Stimulated activated memory B cell treated with anti-CD40 and anti-IgM and Interleukin-4, amounts not matched to agents 10 μg/mL and 1 μg/mL and 100 μg/mL, for 72 hours (primary cell): ENCODE data around the gene SUSD3.
"Not testable (repeated sequence)": the region's sequence is repeated elsewhere in the genome, so short reads cannot be mapped to it uniquely, and the experiment has no call there.

Experiments used
- ATAC-seq: fragments of 150-1000 bp; cut with Tn5 transposase; 2 replicates; pipeline ENCODE4 v1.10.0; 2021
- H3K27ac Mint-ChIP-seq: one replicate; pipeline ENCODE4 v1.8.0; 2022; ENCODE audit warnings: mild to moderate bottlenecking, mixed read lengths
- H3K27me3 Mint-ChIP-seq: one replicate; pipeline ENCODE4 v1.8.0; 2022; ENCODE audit warnings: mixed read lengths
- H3K36me3 Mint-ChIP-seq: one replicate; pipeline ENCODE4 v1.8.0; 2022; ENCODE audit warnings: mixed read lengths
- H3K4me1 Mint-ChIP-seq: one replicate; pipeline ENCODE4 v1.8.0; 2022; ENCODE audit warnings: mixed read lengths
- H3K4me3 Mint-ChIP-seq: one replicate; pipeline ENCODE4 v1.8.0; 2022; ENCODE audit warnings: mild to moderate bottlenecking, moderate library complexity, mixed read lengths
- H3K9me3 Mint-ChIP-seq: one replicate; pipeline ENCODE4 v1.8.0; 2022; ENCODE audit warnings: mixed read lengths

The SUSD3 gene

DNA sequence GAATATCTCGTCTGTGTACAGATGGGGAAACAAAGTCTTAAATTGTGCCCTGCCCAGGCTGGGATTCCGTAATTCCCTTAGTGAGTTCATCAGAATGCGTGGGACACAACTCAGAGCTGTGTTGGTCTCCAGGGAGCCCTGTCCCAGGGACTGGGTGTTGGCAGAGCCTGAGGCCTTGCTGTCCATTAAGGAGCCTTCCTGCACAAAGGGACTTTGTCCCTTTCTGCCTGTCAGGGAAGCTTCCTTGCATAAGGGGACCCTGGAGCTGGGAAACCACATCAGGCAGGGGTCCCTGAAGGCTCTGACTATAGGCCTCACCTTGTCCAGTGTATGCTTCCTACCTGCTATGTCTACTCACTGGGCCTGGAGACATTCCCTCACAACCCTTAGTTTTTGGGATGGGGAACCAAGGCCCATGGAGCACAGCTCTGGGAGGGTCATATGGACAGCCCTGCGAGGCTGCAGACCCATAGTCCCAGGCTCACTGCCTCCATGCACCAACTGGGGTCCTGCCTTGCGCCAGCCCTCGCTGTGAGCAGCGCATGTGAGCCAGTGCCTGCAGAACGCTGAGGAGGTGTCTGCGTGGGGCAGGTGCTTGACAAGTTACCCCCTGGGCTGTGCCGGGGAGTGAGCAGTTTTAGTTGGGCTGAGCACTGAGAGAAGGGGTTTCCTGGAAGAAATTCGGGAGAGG, 39.2 kb downstream of the SUSD3 start:
- H3K4me1 Mint-ChIP-seq = peaks cover 45% of the 10 kb centered on the region

DNA sequence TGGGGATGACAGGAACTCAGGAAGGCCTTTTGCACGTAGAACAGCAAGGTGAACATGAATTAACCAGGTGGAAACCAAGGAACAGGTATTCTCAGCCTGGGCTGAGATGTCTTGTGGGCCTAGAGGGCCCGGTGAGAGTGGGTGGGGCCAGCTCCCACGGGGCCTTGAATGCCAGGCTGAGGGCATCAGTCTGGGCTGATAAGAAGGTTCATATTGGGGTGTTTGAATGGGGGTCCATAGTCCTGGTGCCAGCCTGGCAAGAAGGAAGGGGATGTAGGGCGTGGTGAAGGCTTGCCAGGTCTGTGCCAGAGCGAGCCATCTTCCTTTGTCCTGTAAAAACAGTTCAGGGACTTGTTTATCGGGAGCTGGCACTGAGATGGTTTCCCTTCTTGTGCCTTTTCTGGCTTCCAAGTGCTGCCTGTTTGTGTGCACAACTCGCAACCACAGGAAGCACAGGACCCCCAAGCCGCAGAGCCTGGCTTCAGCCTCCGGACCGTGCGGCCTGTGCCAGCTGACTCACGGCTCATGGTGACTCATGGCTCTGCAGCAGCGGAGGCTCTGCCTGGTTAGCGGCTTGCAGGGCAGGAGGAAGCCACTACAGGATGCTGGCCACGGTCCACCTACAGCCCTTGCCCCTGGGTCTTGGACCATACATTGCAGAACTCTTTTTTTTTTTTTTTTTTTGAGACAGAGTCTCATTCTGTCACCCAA, 39.9 kb downstream of the SUSD3 start:
- Mint-ChIP-seq H3K4me1 (peaks cover 37% of the 10 kb centered on the region), H3K4me3 (peak overlapping the region; percentile 89), H3K36me3 (peaks cover 8% of the 10 kb centered on the region), H3K9me3 (no peaks in the 10 kb centered on the region), H3K27me3 (no peaks in the 10 kb centered on the region), H3K27ac (peak overlapping the region; percentile 88)
- ATAC-seq = no peak

More for the DNA sequence above, 39.2 kb downstream of the SUSD3 start:
- Mint-ChIP-seq H3K27me3 (no peaks in the 10 kb centered on the region), H3K9me3 (no peaks in the 10 kb centered on the region), H3K4me3 (peak overlapping the region; percentile 89), H3K36me3 (peaks cover 7% of the 10 kb centered on the region), H3K27ac (peak overlapping the region; percentile 88)
- ATAC-seq = no peak

- Mint-ChIP-seq H3K9me3 (peaks cover under 1% of the 10 kb centered on the region), H3K36me3 (peaks cover 21% of the 10 kb centered on the region), H3K27ac (no peak overlapping the region), H3K27me3 (no peaks in the 10 kb centered on the region), H3K4me3 (no peak overlapping the region), H3K4me1 (peaks cover 24% of the 10 kb centered on the region)
- ATAC-seq = no peak
These were observed 41.2 kb downstream of the SUSD3 start for GRCh38 chr9:93099551-93100275.

- Mint-ChIP-seq H3K36me3 (peaks cover 25% of the 10 kb centered on the region), H3K27ac (no peak overlapping the region), H3K9me3 (peaks cover 6% of the 10 kb centered on the region), H3K4me3 (no peak overlapping the region), H3K27me3 (no peaks in the 10 kb centered on the region), H3K4me1 (peaks cover 20% of the 10 kb centered on the region)
- no peak for ATAC-seq
These were observed 41.8 kb downstream of the SUSD3 start for GRCh38 chr9:93100276-93100636.

DNA sequence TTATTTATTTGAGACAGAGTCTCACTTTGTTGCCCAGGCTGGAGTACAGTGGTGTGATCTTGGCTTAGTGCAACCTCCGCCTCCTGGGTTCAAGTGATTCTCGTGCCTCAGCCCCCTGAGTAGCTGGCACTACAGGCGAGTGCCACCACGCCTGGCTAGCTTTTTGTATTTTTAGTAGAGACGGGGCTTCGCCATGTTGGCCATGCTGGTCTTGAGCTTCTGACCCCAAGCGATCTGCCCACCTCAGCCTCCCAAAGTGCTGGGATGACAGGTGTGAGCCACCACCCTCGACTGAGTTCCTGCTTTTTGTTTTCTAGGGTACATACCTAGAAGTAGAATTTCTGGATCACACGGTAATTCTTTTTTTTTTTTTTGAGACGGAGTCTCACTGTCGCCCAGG, 42.6 kb downstream of the SUSD3 start:
- peaks cover 25% of the 10 kb centered on the region for H3K36me3 Mint-ChIP-seq
- not testable (repeated sequence) for H3K27me3 Mint-ChIP-seq, H3K4me3 Mint-ChIP-seq, ATAC-seq, H3K9me3 Mint-ChIP-seq, H3K27ac Mint-ChIP-seq
- H3K4me1 Mint-ChIP-seq = peaks cover 28% of the 10 kb centered on the region

- ATAC-seq = no peak
- Mint-ChIP-seq H3K27me3 (no peaks in the 10 kb centered on the region), H3K4me3 (no peak overlapping the region), H3K27ac (no peak overlapping the region), H3K36me3 (peaks cover 32% of the 10 kb centered on the region), H3K9me3 (peaks cover 6% of the 10 kb centered on the region), H3K4me1 (peaks cover 44% of the 10 kb centered on the region)
These were observed 47.1 kb downstream of the SUSD3 start for GRCh38 chr9:93105620-93106019.

DNA sequence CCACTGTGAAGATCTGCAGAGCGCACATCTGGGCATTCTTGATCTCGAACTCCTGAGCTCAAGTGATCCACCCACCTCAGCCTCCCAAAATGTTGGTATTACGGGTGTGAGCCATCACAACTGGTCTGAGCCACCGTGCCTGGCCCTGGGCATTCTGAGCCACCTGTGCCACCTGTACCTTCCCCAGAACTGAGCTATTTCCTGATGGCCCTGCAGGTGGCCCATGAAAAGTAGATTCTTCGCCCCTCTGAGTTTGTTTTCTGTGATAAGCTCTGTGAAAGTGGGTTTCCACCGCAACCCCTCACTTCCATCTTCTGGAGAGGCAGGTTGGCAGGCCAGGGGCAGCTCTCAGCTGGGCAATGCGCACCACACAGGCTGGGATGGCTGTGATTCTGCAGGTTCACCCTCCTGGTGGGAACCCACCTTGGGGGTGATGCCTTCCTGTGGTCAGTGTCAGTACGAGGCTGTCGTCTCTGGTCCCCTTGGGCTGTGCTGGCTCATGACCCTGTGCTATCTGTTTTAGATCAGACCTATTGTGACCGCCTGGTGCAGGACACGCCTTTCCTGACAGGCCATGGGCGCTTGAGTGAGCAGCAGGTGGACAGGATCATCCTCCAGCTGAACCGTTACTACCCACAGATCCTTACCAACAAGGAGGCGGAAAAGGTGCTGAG, 48.8 kb downstream of the SUSD3 start:
- H3K9me3 Mint-ChIP-seq = peaks cover 6% of the 10 kb centered on the region
- peak overlapping the region; percentile 71 for H3K27ac Mint-ChIP-seq
- peaks cover 39% of the 10 kb centered on the region for H3K36me3 Mint-ChIP-seq
- no peak overlapping the region for H3K4me3 Mint-ChIP-seq
- H3K4me1 Mint-ChIP-seq = peaks cover 59% of the 10 kb centered on the region
- H3K27me3 Mint-ChIP-seq = no peaks in the 10 kb centered on the region
- ATAC-seq = no peak

DNA sequence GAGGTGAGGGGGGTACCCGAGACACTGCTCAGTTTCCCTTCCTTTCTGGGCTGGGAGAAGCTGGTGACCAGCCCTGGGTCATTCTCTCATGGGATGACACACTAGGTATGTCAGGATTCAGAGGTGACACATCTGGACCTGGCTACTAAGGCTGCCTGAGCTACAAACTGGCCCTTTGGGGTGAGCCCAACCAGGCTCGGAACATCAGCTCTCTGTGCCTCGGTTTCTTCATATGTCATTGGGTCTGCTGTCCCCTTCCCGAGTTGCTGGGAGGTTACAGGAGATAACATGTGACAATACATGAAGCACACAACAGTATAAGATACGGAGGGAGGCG, 49.3 kb downstream of the SUSD3 start:
- H3K4me1 Mint-ChIP-seq = peaks cover 61% of the 10 kb centered on the region
- peaks cover 44% of the 10 kb centered on the region for H3K36me3 Mint-ChIP-seq
- H3K27ac Mint-ChIP-seq = peak overlapping the region; percentile 71
- no peak for ATAC-seq
- H3K4me3 Mint-ChIP-seq = no peak overlapping the region
- no peaks in the 10 kb centered on the region for H3K27me3 Mint-ChIP-seq
- peaks cover 6% of the 10 kb centered on the region for H3K9me3 Mint-ChIP-seq

DNA sequence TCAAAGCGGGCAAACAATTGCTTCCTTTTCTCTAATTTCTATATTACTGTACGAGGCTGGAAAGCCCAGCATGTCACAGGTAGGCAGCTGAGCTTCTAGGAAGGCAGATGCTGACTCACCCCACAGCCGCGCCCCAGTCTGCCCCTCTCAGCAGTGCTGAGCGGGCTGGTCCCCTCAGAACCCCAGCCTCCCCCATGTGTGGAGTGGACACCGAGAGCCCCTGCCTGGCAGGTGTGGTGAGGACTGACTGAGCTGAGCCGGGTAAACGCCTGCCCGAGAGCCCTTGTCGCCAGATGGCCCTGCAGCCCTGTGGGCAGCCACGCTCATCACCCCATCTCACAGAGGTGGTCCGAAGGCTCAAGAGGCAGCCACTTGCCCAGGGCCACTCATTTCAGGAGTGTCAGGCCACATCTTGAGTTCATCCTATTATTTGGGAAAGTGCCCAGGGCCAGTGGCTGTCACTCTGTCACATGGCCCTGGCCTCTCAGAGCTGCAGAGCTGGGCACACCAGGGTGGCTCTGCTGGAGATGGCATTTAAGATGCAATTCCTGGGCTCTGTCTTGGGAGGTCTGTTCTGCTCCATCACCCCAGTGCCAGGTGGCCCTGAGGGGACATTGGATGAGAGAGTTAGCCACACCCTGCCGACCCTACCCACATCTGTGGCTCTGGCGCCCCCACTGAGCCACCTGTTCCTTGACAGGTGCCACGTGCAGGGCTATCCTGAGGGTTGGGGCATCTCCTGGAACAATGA, 50.0 kb downstream of the SUSD3 start:
- peaks cover 6% of the 10 kb centered on the region for H3K9me3 Mint-ChIP-seq
- H3K4me3 Mint-ChIP-seq = no peak overlapping the region
- H3K27ac Mint-ChIP-seq = peak overlapping the region; percentile 71
- ATAC-seq = peak; percentile 82
- H3K36me3 Mint-ChIP-seq = peaks cover 49% of the 10 kb centered on the region
- H3K4me1 Mint-ChIP-seq = peaks cover 61% of the 10 kb centered on the region
- H3K27me3 Mint-ChIP-seq = no peaks in the 10 kb centered on the region

DNA sequence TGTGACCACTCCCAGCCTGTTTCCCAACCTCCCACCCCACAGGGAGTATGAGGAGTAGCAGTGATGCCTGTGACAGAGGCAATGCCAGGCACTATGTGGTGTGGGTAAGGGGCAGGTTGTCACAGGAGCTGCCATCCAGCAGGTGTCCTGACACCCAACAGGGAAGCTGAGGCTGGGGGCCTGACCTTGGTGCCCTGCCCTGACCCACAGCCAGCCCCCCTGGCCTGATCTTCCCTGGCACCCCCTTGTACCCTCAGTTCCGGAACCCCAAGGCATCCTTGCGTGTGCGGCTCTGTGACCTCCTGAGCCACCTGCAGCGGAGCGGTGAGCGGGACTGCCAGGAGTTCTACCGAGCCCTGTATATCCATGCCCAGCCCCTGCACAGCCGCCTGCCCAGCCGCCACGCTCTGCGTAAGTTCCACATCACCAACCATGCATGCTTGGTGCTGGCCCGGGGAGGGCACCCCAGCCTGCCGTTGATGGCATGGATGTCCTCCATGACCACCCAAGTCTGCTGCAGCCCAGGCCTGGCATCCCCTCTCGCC, 51.9 kb downstream of the SUSD3 start:
- no peak for ATAC-seq
- no peaks in the 10 kb centered on the region for H3K9me3 Mint-ChIP-seq
- H3K27me3 Mint-ChIP-seq = no peaks in the 10 kb centered on the region
- peaks cover 33% of the 10 kb centered on the region for H3K36me3 Mint-ChIP-seq
- H3K4me3 Mint-ChIP-seq = no peak overlapping the region
- peaks cover 72% of the 10 kb centered on the region for H3K4me1 Mint-ChIP-seq
- H3K27ac Mint-ChIP-seq = peak overlapping the region; percentile 64

GRCh38 chr9:93111001-93111370, 52.5 kb downstream of the SUSD3 start:
- no peak for ATAC-seq
- peaks cover 33% of the 10 kb centered on the region for H3K36me3 Mint-ChIP-seq
- H3K27ac Mint-ChIP-seq = peak overlapping the region; percentile 64

GRCh38 chr9:93111371-93112115, 53.0 kb downstream of the SUSD3 start:
- Mint-ChIP-seq H3K4me1 (peaks cover 63% of the 10 kb centered on the region), H3K36me3 (peaks cover 33% of the 10 kb centered on the region), H3K4me3 (no peak overlapping the region), H3K27ac (peak overlapping the region; percentile 64), H3K9me3 (no peaks in the 10 kb centered on the region), H3K27me3 (no peaks in the 10 kb centered on the region)
- ATAC-seq = peak; percentile 66

More at GRCh38 chr9:93111001-93111370, 52.5 kb downstream of the SUSD3 start:
- Mint-ChIP-seq H3K4me1 (peaks cover 66% of the 10 kb centered on the region), H3K4me3 (no peak overlapping the region), H3K27me3 (no peaks in the 10 kb centered on the region), H3K9me3 (no peaks in the 10 kb centered on the region)

DNA sequence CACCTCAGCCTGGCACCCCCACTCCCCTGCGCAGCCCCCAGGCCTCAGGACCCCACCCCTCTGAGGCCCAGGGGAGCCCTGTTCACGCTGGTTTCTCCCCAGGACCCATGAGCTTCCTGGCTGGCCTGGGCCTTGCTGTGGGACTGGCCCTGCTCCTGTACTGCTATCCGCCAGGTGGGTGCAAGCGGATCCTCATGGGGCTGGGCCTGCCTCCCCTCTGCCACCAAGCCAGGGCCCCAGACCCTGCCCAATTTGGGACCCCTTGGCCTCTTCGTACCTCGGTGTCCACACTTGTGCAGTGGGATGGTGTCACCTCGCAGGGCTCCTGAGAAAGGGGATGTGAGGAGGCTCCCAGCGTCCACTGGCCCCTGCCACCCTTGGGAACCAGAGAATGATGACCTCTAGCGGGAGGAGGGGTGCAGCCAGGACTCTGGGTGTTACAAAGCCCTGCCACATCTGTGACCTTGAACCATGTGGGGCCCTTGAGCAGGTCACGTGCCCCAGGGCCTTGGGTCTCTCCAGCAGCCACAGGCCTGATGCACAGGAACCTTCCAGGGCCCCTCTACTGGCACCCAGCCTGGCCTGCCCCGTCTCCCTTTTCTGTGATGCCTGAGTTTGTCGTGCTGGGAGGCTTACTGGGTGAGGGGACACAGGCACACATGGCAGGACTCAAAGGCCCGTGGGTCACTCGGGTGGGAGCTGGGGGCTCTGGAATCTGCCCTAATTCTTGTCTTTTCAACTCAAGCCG, 53.8 kb downstream of the SUSD3 start:
- Mint-ChIP-seq H3K27ac (peak overlapping the region; percentile 64), H3K9me3 (no peaks in the 10 kb centered on the region), H3K4me3 (no peak overlapping the region), H3K27me3 (no peaks in the 10 kb centered on the region), H3K4me1 (peaks cover 56% of the 10 kb centered on the region), H3K36me3 (peaks cover 33% of the 10 kb centered on the region)
- ATAC-seq = no peak
